Measurements from ENCODE around the gene SND1.

DNA sequence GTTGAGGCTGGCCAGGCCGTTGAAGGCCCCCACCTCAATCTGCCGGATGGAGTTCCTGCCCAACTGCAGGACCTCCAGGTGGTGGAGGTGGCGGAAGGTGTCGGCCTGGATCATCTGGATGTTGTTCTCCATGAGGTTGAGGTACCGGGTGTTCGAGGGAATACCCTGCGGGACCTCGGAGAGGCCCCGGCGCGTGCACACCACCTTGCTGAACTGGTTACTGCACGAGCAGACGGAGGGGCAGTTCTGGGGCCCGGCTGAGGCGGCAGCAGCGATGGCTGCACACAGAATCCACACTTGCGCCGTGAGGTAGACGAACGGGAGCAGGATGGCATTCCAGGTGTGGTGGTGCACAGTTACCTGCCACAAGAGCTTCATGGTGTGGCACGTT lies 378.3 kb downstream of the SND1 start:
- TF ChIP-seq CTCF (IDR thresholded peaks at IDR 0.05; ENCODE audit: insufficient read depth, low read length) (no peak), POLR2AphosphoS5 (IDR thresholded peaks at IDR 0.05; ENCODE audit: low read depth) (no peak), GABPA (IDR thresholded peaks at IDR 0.05; ENCODE audit: low read depth) (no peak)
- TF ChIP-seq, protein P1, sequence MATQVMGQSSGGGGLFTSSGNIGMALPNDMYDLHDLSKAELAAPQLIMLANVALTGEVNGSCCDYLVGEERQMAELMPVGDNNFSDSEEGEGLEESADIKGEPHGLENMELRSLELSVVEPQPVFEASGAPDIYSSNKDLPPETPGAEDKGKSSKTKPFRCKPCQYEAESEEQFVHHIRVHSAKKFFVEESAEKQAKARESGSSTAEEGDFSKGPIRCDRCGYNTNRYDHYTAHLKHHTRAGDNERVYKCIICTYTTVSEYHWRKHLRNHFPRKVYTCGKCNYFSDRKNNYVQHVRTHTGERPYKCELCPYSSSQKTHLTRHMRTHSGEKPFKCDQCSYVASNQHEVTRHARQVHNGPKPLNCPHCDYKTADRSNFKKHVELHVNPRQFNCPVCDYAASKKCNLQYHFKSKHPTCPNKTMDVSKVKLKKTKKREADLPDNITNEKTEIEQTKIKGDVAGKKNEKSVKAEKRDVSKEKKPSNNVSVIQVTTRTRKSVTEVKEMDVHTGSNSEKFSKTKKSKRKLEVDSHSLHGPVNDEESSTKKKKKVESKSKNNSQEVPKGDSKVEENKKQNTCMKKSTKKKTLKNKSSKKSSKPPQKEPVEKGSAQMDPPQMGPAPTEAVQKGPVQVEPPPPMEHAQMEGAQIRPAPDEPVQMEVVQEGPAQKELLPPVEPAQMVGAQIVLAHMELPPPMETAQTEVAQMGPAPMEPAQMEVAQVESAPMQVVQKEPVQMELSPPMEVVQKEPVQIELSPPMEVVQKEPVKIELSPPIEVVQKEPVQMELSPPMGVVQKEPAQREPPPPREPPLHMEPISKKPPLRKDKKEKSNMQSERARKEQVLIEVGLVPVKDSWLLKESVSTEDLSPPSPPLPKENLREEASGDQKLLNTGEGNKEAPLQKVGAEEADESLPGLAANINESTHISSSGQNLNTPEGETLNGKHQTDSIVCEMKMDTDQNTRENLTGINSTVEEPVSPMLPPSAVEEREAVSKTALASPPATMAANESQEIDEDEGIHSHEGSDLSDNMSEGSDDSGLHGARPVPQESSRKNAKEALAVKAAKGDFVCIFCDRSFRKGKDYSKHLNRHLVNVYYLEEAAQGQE (IDR thresholded peaks at IDR 0.05; ENCODE audit: insufficient replicate concordance, low read depth): no peak

All from HL-60 (cell line).